Stimulated activated naive CD8-positive, alpha-beta T cell treated with anti-CD3 and anti-CD28 coated beads, Interleukin-15, Interleukin-2, amounts not matched to agents 100 ng/mL and 50 ng/mL, for 24 hours (primary cell): Measurements from ENCODE around the gene IGFN1.

ENCODE experiments used
- H3K27ac Mint-ChIP-seq: one replicate; pipeline ENCODE4 v1.8.0; 2021; ENCODE audit warnings: mild to moderate bottlenecking, mixed read lengths
- H3K27me3 Mint-ChIP-seq: one replicate; pipeline ENCODE4 v1.8.0; 2021; ENCODE audit warnings: mixed read lengths
- H3K36me3 Mint-ChIP-seq: one replicate; pipeline ENCODE4 v1.8.0; 2021; ENCODE audit warnings: low read depth, mixed read lengths
- H3K4me1 Mint-ChIP-seq: one replicate; pipeline ENCODE4 v1.8.0; 2021; ENCODE audit warnings: low read depth, mixed read lengths
- H3K4me3 Mint-ChIP-seq: one replicate; pipeline ENCODE4 v1.8.0; 2021; ENCODE audit warnings: mild to moderate bottlenecking, mixed read lengths
- H3K9me3 Mint-ChIP-seq: one replicate; pipeline ENCODE4 v1.8.0; 2021; ENCODE audit warnings: mixed read lengths

IGFN1 gene

GRCh38 chr1:201189085-201189484, 1.5 kb upstream of the IGFN1 start:
- H3K4me1 Mint-ChIP-seq: peaks cover 10% of the 10 kb centered on the region
- H3K36me3 Mint-ChIP-seq: no peaks in the 10 kb centered on the region

GRCh38 chr1:201190005-201190404, 619 bp upstream of the IGFN1 start:
- peaks cover 13% of the 10 kb centered on the region for H3K27me3 Mint-ChIP-seq

More at GRCh38 chr1:201189085-201189484, 1.5 kb upstream of the IGFN1 start:
- Mint-ChIP-seq H3K27ac (no peak overlapping the region), H3K9me3 (no peaks in the 10 kb centered on the region), H3K27me3 (peaks cover 21% of the 10 kb centered on the region), H3K4me3 (no peak overlapping the region)

GRCh38 chr1:201191653-201192260, 1.1 kb downstream of the IGFN1 start:
- H3K27ac Mint-ChIP-seq: no peak overlapping the region

More at GRCh38 chr1:201190005-201190404, 619 bp upstream of the IGFN1 start:
- no peak overlapping the region for H3K27ac Mint-ChIP-seq
- H3K4me3 Mint-ChIP-seq: no peak overlapping the region
- no peaks in the 10 kb centered on the region for H3K36me3 Mint-ChIP-seq
- no peaks in the 10 kb centered on the region for H3K9me3 Mint-ChIP-seq
- H3K4me1 Mint-ChIP-seq: peaks cover 10% of the 10 kb centered on the region

GRCh38 chr1:201192261-201192788, 1.7 kb downstream of the IGFN1 start:
- H3K4me3 Mint-ChIP-seq: no peak overlapping the region
- H3K36me3 Mint-ChIP-seq: no peaks in the 10 kb centered on the region
- peaks cover 10% of the 10 kb centered on the region for H3K4me1 Mint-ChIP-seq
- H3K27ac Mint-ChIP-seq: no peak overlapping the region
- peaks cover 13% of the 10 kb centered on the region for H3K27me3 Mint-ChIP-seq
- H3K9me3 Mint-ChIP-seq: no peaks in the 10 kb centered on the region

More at GRCh38 chr1:201191653-201192260, 1.1 kb downstream of the IGFN1 start:
- Mint-ChIP-seq H3K36me3 (no peaks in the 10 kb centered on the region), H3K9me3 (no peaks in the 10 kb centered on the region), H3K4me1 (peaks cover 10% of the 10 kb centered on the region), H3K4me3 (no peak overlapping the region), H3K27me3 (peaks cover 13% of the 10 kb centered on the region)

GRCh38 chr1:201194046-201194445, 3.4 kb downstream of the IGFN1 start:
- H3K4me3 Mint-ChIP-seq: no peak overlapping the region
- peaks cover 13% of the 10 kb centered on the region for H3K27me3 Mint-ChIP-seq
- H3K36me3 Mint-ChIP-seq: no peaks in the 10 kb centered on the region
- H3K9me3 Mint-ChIP-seq: no peaks in the 10 kb centered on the region
- peaks cover 10% of the 10 kb centered on the region for H3K4me1 Mint-ChIP-seq
- no peak overlapping the region for H3K27ac Mint-ChIP-seq

- H3K27me3 Mint-ChIP-seq: no peaks in the 10 kb centered on the region
- no peaks in the 10 kb centered on the region for H3K36me3 Mint-ChIP-seq
- no peak overlapping the region for H3K4me3 Mint-ChIP-seq
- no peak overlapping the region for H3K27ac Mint-ChIP-seq
- H3K9me3 Mint-ChIP-seq: no peaks in the 10 kb centered on the region
- H3K4me1 Mint-ChIP-seq: no peaks in the 10 kb centered on the region
Measured at GRCh38 chr1:201198598-201198997, 8.0 kb downstream of the IGFN1 start.

GRCh38 chr1:201205036-201205435, 14.4 kb downstream of the IGFN1 start:
- H3K27ac Mint-ChIP-seq: no peak overlapping the region
- no peak overlapping the region for H3K4me3 Mint-ChIP-seq
- no peaks in the 10 kb centered on the region for H3K9me3 Mint-ChIP-seq
- H3K27me3 Mint-ChIP-seq: peaks cover 8% of the 10 kb centered on the region
- no peaks in the 10 kb centered on the region for H3K4me1 Mint-ChIP-seq
- no peaks in the 10 kb centered on the region for H3K36me3 Mint-ChIP-seq

GRCh38 chr1:201206176-201206575, 15.6 kb downstream of the IGFN1 start:
- Mint-ChIP-seq H3K27ac (no peak overlapping the region), H3K4me1 (no peaks in the 10 kb centered on the region), H3K9me3 (no peaks in the 10 kb centered on the region), H3K36me3 (no peaks in the 10 kb centered on the region), H3K4me3 (no peak overlapping the region), H3K27me3 (peaks cover 15% of the 10 kb centered on the region)

- Mint-ChIP-seq H3K36me3 (no peaks in the 10 kb centered on the region), H3K9me3 (no peaks in the 10 kb centered on the region), H3K27ac (no peak overlapping the region), H3K4me1 (no peaks in the 10 kb centered on the region), H3K27me3 (peaks cover 16% of the 10 kb centered on the region), H3K4me3 (no peak overlapping the region)
Measured at GRCh38 chr1:201207046-201207445, 16.4 kb downstream of the IGFN1 start.

GRCh38 chr1:201208236-201208635, 17.6 kb downstream of the IGFN1 start:
- H3K4me3 Mint-ChIP-seq: no peak overlapping the region
- peaks cover 19% of the 10 kb centered on the region for H3K27me3 Mint-ChIP-seq

GRCh38 chr1:201212056-201212455, 21.4 kb downstream of the IGFN1 start:
- Mint-ChIP-seq H3K27me3 (peaks cover 19% of the 10 kb centered on the region), H3K36me3 (no peaks in the 10 kb centered on the region), H3K4me1 (no peaks in the 10 kb centered on the region), H3K4me3 (no peak overlapping the region), H3K9me3 (no peaks in the 10 kb centered on the region), H3K27ac (no peak overlapping the region)

More at GRCh38 chr1:201208236-201208635, 17.6 kb downstream of the IGFN1 start:
- Mint-ChIP-seq H3K36me3 (no peaks in the 10 kb centered on the region), H3K9me3 (no peaks in the 10 kb centered on the region), H3K27ac (no peak overlapping the region), H3K4me1 (no peaks in the 10 kb centered on the region)

GRCh38 chr1:201212461-201213055, 21.9 kb downstream of the IGFN1 start:
- H3K27me3 Mint-ChIP-seq: peaks cover 19% of the 10 kb centered on the region
- no peaks in the 10 kb centered on the region for H3K9me3 Mint-ChIP-seq
- H3K4me1 Mint-ChIP-seq: no peaks in the 10 kb centered on the region
- no peak overlapping the region for H3K27ac Mint-ChIP-seq
- no peak overlapping the region for H3K4me3 Mint-ChIP-seq
- H3K36me3 Mint-ChIP-seq: no peaks in the 10 kb centered on the region

- Mint-ChIP-seq H3K4me1 (no peaks in the 10 kb centered on the region), H3K4me3 (no peak overlapping the region), H3K27ac (no peak overlapping the region)
Measured at GRCh38 chr1:201213106-201213770, 22.6 kb downstream of the IGFN1 start.

GRCh38 chr1:201213926-201214325, 23.3 kb downstream of the IGFN1 start:
- H3K27ac Mint-ChIP-seq: no peak overlapping the region
- H3K36me3 Mint-ChIP-seq: no peaks in the 10 kb centered on the region
- H3K4me1 Mint-ChIP-seq: no peaks in the 10 kb centered on the region
- H3K27me3 Mint-ChIP-seq: peaks cover 19% of the 10 kb centered on the region
- H3K4me3 Mint-ChIP-seq: no peak overlapping the region
- H3K9me3 Mint-ChIP-seq: no peaks in the 10 kb centered on the region

More at GRCh38 chr1:201213106-201213770, 22.6 kb downstream of the IGFN1 start:
- no peaks in the 10 kb centered on the region for H3K36me3 Mint-ChIP-seq
- H3K27me3 Mint-ChIP-seq: peaks cover 19% of the 10 kb centered on the region
- no peaks in the 10 kb centered on the region for H3K9me3 Mint-ChIP-seq

- H3K27ac Mint-ChIP-seq: no peak overlapping the region
- H3K4me1 Mint-ChIP-seq: no peaks in the 10 kb centered on the region
- H3K36me3 Mint-ChIP-seq: no peaks in the 10 kb centered on the region
- no peaks in the 10 kb centered on the region for H3K9me3 Mint-ChIP-seq
- H3K4me3 Mint-ChIP-seq: no peak overlapping the region
- H3K27me3 Mint-ChIP-seq: peaks cover 15% of the 10 kb centered on the region
Measured at GRCh38 chr1:201214461-201214860, 23.8 kb downstream of the IGFN1 start.
